ENCODE measurements around the gene C2CD4D.

- no peak for TF ChIP-seq CTCF (optimal IDR thresholded peaks at IDR 0.05 in 1 of 3, IDR thresholded peaks at IDR 0.05 in 1 of 3, conservative IDR thresholded peaks at IDR 0.05 in 1 of 3; ENCODE audit: extremely low read depth in 1 of 3, insufficient read depth in 2 of 3, low read length in 3 of 3)
- TF ChIP-seq EZH2 (IDR thresholded peaks at IDR 0.05; ENCODE audit: low read length): no peak
Observed at GRCh38 chr1:151801846-151802245, 37.8 kb downstream of the C2CD4D start.
